Activated CD8-positive, alpha-beta T cell treated with anti-CD3 and anti-CD28 coated beads for 36 hours (primary cell): ENCODE results near the gene DNAJB1. TPM values are rescaled to one million over a fixed set of nuclear protein-coding genes. Genes with fewer than 3 reads are reported as not detected.
"Not testable (repeated sequence)": the region's sequence is repeated elsewhere in the genome, so short reads cannot be mapped to it uniquely, and the experiment has no call there.

Experiments
- ATAC-seq: fragments of 200-7000 bp; cut with Tn5 transposase; one replicate; pipeline ENCODE4 v1.10.0; 2021; ENCODE audit warnings: mild to moderate bottlenecking, moderate library complexity
- CTCF ChIA-PET: fragments of 350-600 bp; sonication (Branson Sonifier 250); formaldehyde crosslinking; loops from one replicate; lab custom pipeline; 2021; ENCODE audit warnings: antibody characterized with exemption; lab: Charles Lee
- POLR2A ChIA-PET: fragments of 350-600 bp; sonication (Branson Sonifier 250); formaldehyde crosslinking; loops from one replicate; lab custom pipeline; 2021; ENCODE audit warnings: antibody characterized with exemption; lab: Charles Lee
- DNase-seq: peaks from one replicate; pipeline ENCODE4 v3.0.0-alpha.2; 2020
- H3K27ac Mint-ChIP-seq: one replicate; pipeline ENCODE4 v1.8.0; 2021; ENCODE audit warnings: mild to moderate bottlenecking, mixed read lengths
- H3K27me3 Mint-ChIP-seq: one replicate; pipeline ENCODE4 v1.8.0; 2021; ENCODE audit warnings: mixed read lengths
- H3K36me3 Mint-ChIP-seq: one replicate; pipeline ENCODE4 v1.8.0; 2021; ENCODE audit warnings: low read depth, mixed read lengths
- H3K4me1 Mint-ChIP-seq: one replicate; pipeline ENCODE4 v1.8.0; 2021; ENCODE audit warnings: low read depth, mixed read lengths
- H3K4me3 Mint-ChIP-seq: one replicate; pipeline ENCODE4 v1.8.0; 2021; ENCODE audit warnings: mild to moderate bottlenecking, moderate library complexity, mixed read lengths
- H3K9me3 Mint-ChIP-seq: one replicate; pipeline ENCODE4 v1.8.0; 2021; ENCODE audit warnings: mixed read lengths
- intact Hi-C: fragments of 100-400 bp; cut with micrococcal nuclease; formaldehyde crosslinking; loops from one replicate; pipeline ENCODE4 v1.10.0; 2022
- total RNA-seq, 2 experiments: library from RNA; stranded (reverse); gene quantifications; one replicate each; pipeline ENCODE4 v1.2.3, GENCODE V29; 2021
- TF ChIP-seq, protein P1 (sequence below): fragments of 200-600 bp; IDR thresholded peaks from one replicate; pipeline ENCODE4 v1.8.0; 2022; ENCODE audit warnings: antibody characterized with exemption, mild to moderate bottlenecking

The DNAJB1 gene
- total RNA-seq, 2 experiments from 2014 or later, result 52.0 to 59.6 TPM

DNA sequence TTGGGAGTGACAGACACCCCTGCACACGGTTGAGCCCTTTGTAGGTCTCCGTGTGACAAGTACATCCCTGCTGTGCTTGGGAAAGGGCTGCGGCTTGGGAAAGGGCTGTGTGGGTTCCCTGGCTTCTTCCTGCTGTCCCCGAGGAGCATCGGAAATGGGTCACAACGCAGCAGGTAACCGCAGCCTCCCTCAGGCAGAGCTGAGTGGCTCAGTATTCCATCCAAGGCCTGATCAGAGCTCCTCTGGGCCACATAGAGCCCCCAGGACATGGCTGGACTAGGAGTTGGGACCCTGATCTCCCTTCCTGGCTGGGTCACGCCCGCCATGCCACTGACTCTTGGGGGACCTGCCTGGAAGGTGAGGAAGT lies 27.5 kb upstream of the DNAJB1 start:
- intact Hi-C loops, result no loop called here
- DNase-seq (no peak), ATAC-seq (no peak)
- ChIA-PET CTCF (interaction anchor here (1.5 kb wide), 1 partner anchor 11 kb away, joined by 5 read pairs; no protein-coding TSS in a partner anchor), POLR2A (interaction anchor here (1.3 kb wide), 1 partner anchor 29 kb away, joined by 4 read pairs; no protein-coding TSS in a partner anchor)
- Mint-ChIP-seq H3K27ac (no peak overlapping the region), H3K36me3 (peaks cover 7% of the 10 kb centered on the region), H3K4me1 (peaks cover 30% of the 10 kb centered on the region), H3K9me3 (no peaks in the 10 kb centered on the region), H3K27me3 (no peaks in the 10 kb centered on the region), H3K4me3 (no peak overlapping the region)
- TF ChIP-seq, protein P1, sequence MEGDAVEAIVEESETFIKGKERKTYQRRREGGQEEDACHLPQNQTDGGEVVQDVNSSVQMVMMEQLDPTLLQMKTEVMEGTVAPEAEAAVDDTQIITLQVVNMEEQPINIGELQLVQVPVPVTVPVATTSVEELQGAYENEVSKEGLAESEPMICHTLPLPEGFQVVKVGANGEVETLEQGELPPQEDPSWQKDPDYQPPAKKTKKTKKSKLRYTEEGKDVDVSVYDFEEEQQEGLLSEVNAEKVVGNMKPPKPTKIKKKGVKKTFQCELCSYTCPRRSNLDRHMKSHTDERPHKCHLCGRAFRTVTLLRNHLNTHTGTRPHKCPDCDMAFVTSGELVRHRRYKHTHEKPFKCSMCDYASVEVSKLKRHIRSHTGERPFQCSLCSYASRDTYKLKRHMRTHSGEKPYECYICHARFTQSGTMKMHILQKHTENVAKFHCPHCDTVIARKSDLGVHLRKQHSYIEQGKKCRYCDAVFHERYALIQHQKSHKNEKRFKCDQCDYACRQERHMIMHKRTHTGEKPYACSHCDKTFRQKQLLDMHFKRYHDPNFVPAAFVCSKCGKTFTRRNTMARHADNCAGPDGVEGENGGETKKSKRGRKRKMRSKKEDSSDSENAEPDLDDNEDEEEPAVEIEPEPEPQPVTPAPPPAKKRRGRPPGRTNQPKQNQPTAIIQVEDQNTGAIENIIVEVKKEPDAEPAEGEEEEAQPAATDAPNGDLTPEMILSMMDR, result no peak

DNA sequence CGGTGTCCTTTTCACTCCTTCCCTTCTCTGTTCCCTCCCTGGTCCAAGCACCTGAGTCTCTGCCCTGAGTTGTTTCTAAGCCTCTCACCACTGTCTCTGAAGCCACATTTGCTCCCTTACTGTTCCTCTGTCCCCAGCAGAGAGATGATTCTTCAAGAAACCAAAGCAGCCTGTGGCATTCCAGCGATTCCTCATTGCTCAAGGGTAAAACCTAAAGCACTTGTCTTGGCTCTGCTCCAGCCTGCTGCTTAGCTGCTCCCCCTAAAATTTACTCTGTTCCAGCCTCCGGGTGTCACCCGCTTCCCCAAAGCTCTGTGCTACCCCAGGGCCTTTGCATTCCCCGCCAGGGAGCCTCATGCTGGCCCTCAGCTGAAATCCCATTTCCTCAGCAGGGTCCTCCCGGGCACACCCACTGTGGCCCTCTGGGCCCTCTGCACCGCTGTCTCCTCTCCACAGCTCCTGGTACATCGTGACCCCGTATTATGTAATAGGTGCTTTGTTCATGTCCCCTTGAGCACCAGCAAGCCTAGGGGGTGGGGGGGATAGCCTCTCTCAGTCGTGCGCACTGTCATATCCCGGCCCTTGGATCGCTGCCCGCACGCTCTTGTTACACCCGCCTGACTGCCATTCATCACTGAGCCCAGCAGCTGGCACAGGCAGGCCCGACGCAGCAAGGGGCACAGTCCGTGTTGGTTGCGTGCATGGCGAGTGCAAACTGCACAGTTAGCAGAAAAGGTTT lies 26.9 kb upstream of the DNAJB1 start:
- H3K9me3 Mint-ChIP-seq, result no peaks in the 10 kb centered on the region
- H3K27ac Mint-ChIP-seq, result peak overlapping the region; percentile 23
- intact Hi-C loops, result no loop called here
- no peak for DNase-seq
- peaks cover 6% of the 10 kb centered on the region for H3K36me3 Mint-ChIP-seq
- H3K27me3 Mint-ChIP-seq, result no peaks in the 10 kb centered on the region
- TF ChIP-seq, protein P1, result no peak
- no peak overlapping the region for H3K4me3 Mint-ChIP-seq
- no peak for ATAC-seq
- H3K4me1 Mint-ChIP-seq, result peaks cover 24% of the 10 kb centered on the region
- ChIA-PET POLR2A (no interaction called here), CTCF (interaction anchor here (1.5 kb wide), 1 partner anchor 11 kb away, joined by 5 read pairs; no protein-coding TSS in a partner anchor)

DNA sequence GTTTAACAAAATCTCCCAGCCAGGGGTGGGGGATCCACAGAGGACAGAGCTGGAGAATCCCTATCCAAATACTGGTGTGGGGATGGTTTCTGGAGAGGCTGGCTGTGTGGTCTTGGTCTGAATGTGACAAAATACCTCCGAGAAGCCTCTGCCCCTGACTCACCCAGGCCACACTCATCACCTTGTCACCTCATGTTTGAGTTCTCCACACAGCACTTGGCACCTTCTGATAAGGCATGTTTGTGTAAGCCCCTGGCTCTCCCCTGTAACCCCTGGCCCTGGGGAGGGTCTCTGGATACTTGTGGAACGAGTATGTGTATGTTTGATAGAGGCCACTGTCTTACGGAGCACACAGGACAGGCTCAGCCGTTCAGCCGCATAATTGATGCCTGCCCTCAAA lies 25.9 kb upstream of the DNAJB1 start:
- ChIA-PET POLR2A (no interaction called here), CTCF (no interaction called here)

DNA sequence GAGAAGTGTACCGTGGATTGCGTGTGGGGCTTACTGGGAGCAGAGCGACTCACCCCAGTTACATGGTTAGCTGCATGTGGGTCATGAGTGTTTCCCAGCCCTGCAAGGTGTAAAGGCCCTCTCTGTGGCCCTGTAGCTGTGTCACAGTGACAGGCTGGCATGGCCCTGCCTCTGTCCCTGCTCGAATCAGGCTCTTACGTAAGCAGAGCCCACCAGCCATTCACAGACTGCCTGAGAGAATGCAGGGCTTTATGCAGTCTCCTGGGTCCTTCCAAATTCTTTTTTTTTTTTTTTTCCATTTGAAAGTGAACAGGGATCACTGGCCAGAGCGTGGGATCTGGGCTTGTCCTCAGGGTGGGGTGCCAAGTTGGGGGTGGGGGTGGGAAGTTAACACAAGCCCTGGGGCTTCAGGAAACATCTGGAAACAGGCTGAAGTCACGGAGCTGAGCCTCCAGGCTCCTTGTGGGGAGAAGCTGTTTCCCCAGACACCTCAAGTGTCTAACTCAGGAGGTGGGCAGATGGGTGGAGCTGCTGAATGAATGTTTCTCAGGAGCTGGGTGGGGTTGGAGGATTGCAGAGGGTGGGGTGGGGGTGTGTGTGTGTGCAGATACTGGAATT lies 24.6 kb upstream of the DNAJB1 start:
- Mint-ChIP-seq H3K27me3 (no peaks in the 10 kb centered on the region), H3K4me1 (peaks cover 32% of the 10 kb centered on the region), H3K4me3 (no peak overlapping the region), H3K27ac (no peak overlapping the region), H3K9me3 (no peaks in the 10 kb centered on the region), H3K36me3 (no peaks in the 10 kb centered on the region)
- ChIA-PET CTCF (no interaction called here), POLR2A (no interaction called here)
- DNase-seq (no peak), ATAC-seq (peak; percentile 53)
- TF ChIP-seq, protein P1, result no peak
- intact Hi-C loops, result no loop called here

More for the DNA sequence above, 25.9 kb upstream of the DNAJB1 start:
- no peak overlapping the region for H3K4me3 Mint-ChIP-seq
- H3K9me3 Mint-ChIP-seq, result no peaks in the 10 kb centered on the region
- peaks cover 27% of the 10 kb centered on the region for H3K4me1 Mint-ChIP-seq
- intact Hi-C loops, result no loop called here
- DNase-seq (no peak), ATAC-seq (no peak)
- H3K27me3 Mint-ChIP-seq, result no peaks in the 10 kb centered on the region
- H3K36me3 Mint-ChIP-seq, result peaks cover 3% of the 10 kb centered on the region
- H3K27ac Mint-ChIP-seq, result no peak overlapping the region
- TF ChIP-seq, protein P1, result no peak

DNA sequence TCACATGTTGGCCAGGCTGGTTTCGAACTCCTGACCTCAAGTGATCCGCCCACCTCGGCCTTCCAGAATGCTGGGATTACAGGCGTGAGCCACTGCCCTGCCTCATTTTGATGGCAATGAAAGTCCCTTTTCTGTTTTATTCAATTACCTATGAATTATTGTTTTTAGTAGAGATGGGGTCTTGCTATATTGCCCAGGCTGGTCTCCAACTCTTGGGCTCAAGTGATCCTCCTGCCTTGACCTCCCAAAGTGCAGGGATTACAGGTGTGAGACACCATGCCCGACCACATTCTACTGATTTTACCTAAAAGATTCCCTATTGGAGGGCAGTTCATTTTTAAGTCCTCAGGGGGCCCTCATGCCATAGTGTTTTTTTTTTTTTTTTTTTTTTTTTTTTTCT lies 23.8 kb upstream of the DNAJB1 start:
- H3K4me3 Mint-ChIP-seq, intact Hi-C loops, ATAC-seq, H3K27me3 Mint-ChIP-seq, H3K36me3 Mint-ChIP-seq, CTCF ChIA-PET, DNase-seq, POLR2A ChIA-PET, H3K27ac Mint-ChIP-seq, H3K9me3 Mint-ChIP-seq: not testable (repeated sequence)
- H3K4me1 Mint-ChIP-seq, result peaks cover 32% of the 10 kb centered on the region
